Mammary epithelial cell (primary cell): ENCODE measurements around the gene PAPSS2.
"Not testable (repeated sequence)": the region's sequence is repeated elsewhere in the genome, so short reads cannot be mapped to it uniquely, and the experiment has no call there.

Source experiments
- EZH2 ChIP-seq: IDR thresholded peaks from 2 replicates; pipeline ENCODE4 v1.6.1; 2012; ENCODE audit warnings: low read length, inconsistent platforms, borderline replicate concordance
- TF ChIP-seq, protein P1 (sequence below), 2 donors: IDR thresholded peaks in 1 of 2; conservative IDR thresholded peaks in 1 of 2; 2 replicates each; pipeline ENCODE4 v1.5.1; 2011 to 2012; ENCODE audit warnings: inconsistent platforms in 2 of 2, low read length in 2 of 2, mild to moderate bottlenecking in 2 of 2, control low read depth in 1 of 2, low read depth in 1 of 2; ENCODE audit not compliant: insufficient read depth in 1 of 2; ENCODE audit errors: extremely low read depth in 1 of 2

DNA sequence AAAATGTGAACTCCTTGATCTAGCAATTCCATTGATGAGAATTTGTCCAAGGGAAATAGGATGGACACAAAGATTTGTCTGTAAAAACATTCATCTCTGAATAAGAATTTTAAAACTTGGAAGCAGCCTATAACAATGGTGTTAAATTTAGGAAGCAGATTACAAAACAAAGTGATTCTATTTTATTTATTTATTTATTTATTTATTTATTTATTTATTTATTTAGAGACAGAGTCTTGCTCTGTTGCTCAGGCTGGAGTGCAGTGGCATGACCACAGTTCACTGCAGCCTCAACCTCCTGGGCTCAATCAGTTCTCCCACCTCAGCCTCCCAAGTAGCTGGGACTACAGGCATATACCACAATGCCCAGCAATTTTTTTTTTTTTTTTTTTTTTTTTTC, 38.2 kb upstream of the PAPSS2 start:
- TF ChIP-seq EZH2, result not testable (repeated sequence)
- TF ChIP-seq, protein P1, sequence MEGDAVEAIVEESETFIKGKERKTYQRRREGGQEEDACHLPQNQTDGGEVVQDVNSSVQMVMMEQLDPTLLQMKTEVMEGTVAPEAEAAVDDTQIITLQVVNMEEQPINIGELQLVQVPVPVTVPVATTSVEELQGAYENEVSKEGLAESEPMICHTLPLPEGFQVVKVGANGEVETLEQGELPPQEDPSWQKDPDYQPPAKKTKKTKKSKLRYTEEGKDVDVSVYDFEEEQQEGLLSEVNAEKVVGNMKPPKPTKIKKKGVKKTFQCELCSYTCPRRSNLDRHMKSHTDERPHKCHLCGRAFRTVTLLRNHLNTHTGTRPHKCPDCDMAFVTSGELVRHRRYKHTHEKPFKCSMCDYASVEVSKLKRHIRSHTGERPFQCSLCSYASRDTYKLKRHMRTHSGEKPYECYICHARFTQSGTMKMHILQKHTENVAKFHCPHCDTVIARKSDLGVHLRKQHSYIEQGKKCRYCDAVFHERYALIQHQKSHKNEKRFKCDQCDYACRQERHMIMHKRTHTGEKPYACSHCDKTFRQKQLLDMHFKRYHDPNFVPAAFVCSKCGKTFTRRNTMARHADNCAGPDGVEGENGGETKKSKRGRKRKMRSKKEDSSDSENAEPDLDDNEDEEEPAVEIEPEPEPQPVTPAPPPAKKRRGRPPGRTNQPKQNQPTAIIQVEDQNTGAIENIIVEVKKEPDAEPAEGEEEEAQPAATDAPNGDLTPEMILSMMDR (conservative IDR thresholded peaks at IDR 0.05 in 1 of 2, IDR thresholded peaks at IDR 0.05 in 1 of 2; ENCODE audit: extremely low read depth in 1 of 2, insufficient read depth in 1 of 2, low read depth in 1 of 2, low read length in 2 of 2), result not testable (repeated sequence)
